ENCODE results near the gene HEXD.

- TF ChIP-seq KLF16 (tag by site-specific recombination; IDR thresholded peaks at IDR 0.05) = no peak
- no peak for TF ChIP-seq ZFP3 (tag by site-specific recombination; IDR thresholded peaks at IDR 0.05; ENCODE audit: low read depth)
- TF ChIP-seq ATF2 (tag by site-specific recombination; IDR thresholded peaks at IDR 0.05; ENCODE audit: low read depth) = no peak
- no peak for TF ChIP-seq ZNF473 (tag by site-specific recombination; IDR thresholded peaks at IDR 0.05)
- no peak for TF ChIP-seq ZNF558 (tag by site-specific recombination; IDR thresholded peaks at IDR 0.05)
- no peak for TF ChIP-seq ZNF202 (tag by site-specific recombination; IDR thresholded peaks at IDR 0.05; ENCODE audit: borderline replicate concordance)
- TF ChIP-seq ZNF785 (tag by site-specific recombination; IDR thresholded peaks at IDR 0.05) = no peak
- no peak for TF ChIP-seq CTCF (tag by site-specific recombination; IDR thresholded peaks at IDR 0.05)
- TF ChIP-seq ZNF544 (tag by site-specific recombination; IDR thresholded peaks at IDR 0.05) = no peak
Measured at GRCh38 chr17:82383411-82383810, 34.7 kb upstream of the HEXD start.
